Bronchial epithelial cell (primary cell): ENCODE data around the gene TXNRD2. TPM values are rescaled to one million over a fixed set of nuclear protein-coding genes. Genes with fewer than 3 reads are reported as not detected.

ENCODE experiments used
- DNase-seq: peaks from one replicate; pipeline ENCODE4 v3.0.0-alpha.2; 2010; ENCODE audit warnings: low read depth
- FAIRE-seq: peaks from 2 replicates; lab custom pipeline; 2011; peaks lifted over from hg19 to GRCh38; lab: Jason Lieb, UNC
- H3K27me3 ChIP-seq: 2 replicates; pipeline ENCODE4 v1.5.1; 2011; ENCODE audit warnings: low read length; ENCODE audit not compliant: control insufficient read depth, insufficient read depth
- H3K36me3 ChIP-seq: 2 replicates; pipeline ENCODE4 v1.5.1; 2011; ENCODE audit warnings: low read length; ENCODE audit not compliant: control insufficient read depth, insufficient read depth
- H3K4me3 ChIP-seq: 2 replicates; pipeline ENCODE4 v1.5.1; 2011; ENCODE audit warnings: mild to moderate bottlenecking, low read depth, low read length, control low read depth
- total RNA-seq: library from RNA; depleted of rRNA; stranded (reverse); fragments of >200 nt; gene quantifications from 2 replicates; pipeline ENCODE4 v1.2.1, GENCODE V29; 2014
- TF ChIP-seq, protein P1 (sequence below): IDR thresholded peaks from 2 replicates; pipeline ENCODE4 v1.5.1; 2011; ENCODE audit warnings: mild to moderate bottlenecking, moderate library complexity, low read length, control low read depth, inconsistent platforms; ENCODE audit not compliant: insufficient read depth, severe bottlenecking

The TXNRD2 gene
- total RNA-seq, 1 donor from 2014 or later: 12.9 TPM

DNA sequence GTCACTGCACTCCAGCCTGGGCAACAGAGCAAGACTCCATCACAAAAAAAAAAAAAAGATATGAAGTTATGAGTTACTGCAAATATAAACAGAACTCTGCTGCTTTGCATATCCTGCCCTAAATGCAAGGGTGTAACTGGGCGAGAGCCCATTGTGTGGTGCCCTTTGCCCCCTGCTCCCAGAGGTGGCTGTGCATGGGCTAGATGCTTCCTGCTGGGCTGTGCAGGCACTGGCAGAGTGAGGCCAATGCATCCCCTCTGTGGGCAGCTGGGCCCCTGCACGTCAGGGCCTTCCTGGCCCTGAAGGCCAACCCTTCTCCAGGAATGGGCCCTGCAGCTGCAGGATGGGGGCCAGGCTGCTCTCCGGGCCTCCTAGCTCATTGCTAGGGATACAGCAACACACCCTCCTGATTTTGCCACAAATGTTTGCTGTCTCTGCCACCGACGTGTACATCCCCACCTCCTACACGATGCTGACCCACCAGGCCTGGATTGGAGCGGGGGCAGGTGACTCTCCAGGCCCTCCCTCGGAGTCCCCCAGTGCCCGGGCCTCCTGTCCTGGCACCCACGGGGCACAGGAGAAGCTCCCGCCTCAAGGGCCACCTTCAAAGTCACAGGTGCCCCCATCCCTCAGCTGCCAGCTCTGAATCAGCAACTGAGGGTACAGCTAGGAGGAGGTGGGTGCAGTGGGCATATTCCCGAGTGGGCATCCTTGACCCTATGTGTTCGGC is 40.7 kb downstream of the TXNRD2 start:
- H3K4me3 ChIP-seq: no peak overlapping the region
- DNase-seq (no peak), FAIRE-seq (no peak)
- TF ChIP-seq, protein P1, sequence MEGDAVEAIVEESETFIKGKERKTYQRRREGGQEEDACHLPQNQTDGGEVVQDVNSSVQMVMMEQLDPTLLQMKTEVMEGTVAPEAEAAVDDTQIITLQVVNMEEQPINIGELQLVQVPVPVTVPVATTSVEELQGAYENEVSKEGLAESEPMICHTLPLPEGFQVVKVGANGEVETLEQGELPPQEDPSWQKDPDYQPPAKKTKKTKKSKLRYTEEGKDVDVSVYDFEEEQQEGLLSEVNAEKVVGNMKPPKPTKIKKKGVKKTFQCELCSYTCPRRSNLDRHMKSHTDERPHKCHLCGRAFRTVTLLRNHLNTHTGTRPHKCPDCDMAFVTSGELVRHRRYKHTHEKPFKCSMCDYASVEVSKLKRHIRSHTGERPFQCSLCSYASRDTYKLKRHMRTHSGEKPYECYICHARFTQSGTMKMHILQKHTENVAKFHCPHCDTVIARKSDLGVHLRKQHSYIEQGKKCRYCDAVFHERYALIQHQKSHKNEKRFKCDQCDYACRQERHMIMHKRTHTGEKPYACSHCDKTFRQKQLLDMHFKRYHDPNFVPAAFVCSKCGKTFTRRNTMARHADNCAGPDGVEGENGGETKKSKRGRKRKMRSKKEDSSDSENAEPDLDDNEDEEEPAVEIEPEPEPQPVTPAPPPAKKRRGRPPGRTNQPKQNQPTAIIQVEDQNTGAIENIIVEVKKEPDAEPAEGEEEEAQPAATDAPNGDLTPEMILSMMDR: no peak
- H3K36me3 ChIP-seq: peaks cover 2% of the 10 kb centered on the region
- H3K27me3 ChIP-seq: no peaks in the 10 kb centered on the region

DNA sequence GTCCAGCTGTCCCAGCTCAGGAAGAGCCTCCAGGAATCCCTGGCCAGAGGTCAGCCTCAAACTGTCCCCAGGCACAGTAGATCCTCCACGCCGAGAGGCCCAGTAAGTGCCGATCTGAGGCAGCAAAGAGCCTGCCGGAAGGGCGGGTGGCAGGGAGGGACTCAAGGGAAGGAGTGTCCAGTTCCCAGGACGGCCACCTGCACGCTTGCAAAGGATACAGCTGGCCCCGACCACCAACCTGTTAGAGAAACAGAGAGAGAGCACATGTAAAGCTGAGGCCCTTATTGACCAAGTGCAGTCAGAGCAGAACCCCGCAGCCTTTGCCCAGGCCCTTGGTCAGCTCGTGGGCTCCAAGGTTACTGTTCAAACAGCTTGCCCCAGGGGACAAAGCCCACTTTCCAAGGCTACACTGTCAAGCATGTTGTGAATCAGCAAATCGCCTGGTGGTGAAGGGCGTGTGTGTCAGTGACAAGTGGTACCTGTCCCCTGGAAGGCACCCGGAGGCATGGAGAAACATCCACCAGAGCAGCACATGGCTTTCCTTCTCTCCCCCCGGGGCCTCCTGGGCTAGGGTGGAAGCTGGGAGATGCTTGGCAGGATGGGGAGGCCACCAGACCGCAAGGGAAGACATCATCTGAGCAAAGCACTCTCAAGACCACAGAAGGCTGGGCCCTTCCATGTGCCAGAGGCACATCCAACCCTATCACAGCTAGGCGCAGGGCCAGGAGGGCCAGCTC is 42.6 kb downstream of the TXNRD2 start:
- H3K36me3 ChIP-seq: peaks cover 6% of the 10 kb centered on the region
- FAIRE-seq: no peak
- H3K4me3 ChIP-seq: no peak overlapping the region
- no peaks in the 10 kb centered on the region for H3K27me3 ChIP-seq
- TF ChIP-seq, protein P1: no peak
- no peak for DNase-seq

DNA sequence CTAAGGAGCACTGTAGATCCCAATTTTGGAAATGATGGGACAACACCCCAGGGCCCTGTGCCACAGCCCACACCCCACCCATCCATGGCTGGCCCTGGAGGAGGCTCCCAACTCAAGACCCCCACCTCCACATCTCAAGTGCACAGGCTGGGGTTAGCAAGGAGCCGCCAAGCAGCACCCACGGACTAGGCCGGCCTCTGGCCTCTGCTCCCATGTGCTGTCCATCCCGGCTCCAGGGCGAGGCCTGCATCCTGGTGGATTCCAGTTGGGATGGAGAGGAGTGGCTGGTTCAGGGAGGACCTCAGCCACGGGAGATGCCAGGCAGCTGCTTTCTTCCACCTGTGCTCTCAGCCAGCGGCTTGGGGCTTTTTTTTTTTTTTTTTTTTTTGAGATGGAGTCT is 43.5 kb downstream of the TXNRD2 start:
- Histone ChIP-seq H3K4me3 (no peak overlapping the region), H3K27me3 (no peaks in the 10 kb centered on the region), H3K36me3 (peaks cover 6% of the 10 kb centered on the region)
- TF ChIP-seq, protein P1: no peak
- no peak for FAIRE-seq
- no peak for DNase-seq

DNA sequence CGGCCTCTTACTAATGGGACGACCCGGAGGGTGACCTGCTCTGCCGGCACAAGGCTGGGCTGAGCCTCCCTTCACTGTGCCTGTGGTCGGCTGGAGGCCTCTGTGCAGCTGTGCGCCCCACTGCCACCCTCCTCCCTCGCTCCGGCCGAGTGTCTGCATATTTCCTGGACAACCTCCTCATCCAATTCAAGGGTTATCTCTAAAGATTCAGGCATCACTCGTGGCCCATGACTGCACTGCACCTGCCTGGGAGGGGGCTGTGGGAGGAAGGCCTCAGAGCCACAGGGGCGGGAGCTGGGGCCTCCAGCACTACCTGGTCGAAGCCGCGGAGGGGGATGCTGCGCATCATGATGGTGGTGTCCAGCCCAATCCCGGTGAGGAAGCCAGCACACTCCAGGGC is 43.9 kb downstream of the TXNRD2 start:
- TF ChIP-seq, protein P1: no peak
- peaks cover 6% of the 10 kb centered on the region for H3K36me3 ChIP-seq
- DNase-seq (no peak), FAIRE-seq (no peak)
- no peak overlapping the region for H3K4me3 ChIP-seq
- no peaks in the 10 kb centered on the region for H3K27me3 ChIP-seq

DNA sequence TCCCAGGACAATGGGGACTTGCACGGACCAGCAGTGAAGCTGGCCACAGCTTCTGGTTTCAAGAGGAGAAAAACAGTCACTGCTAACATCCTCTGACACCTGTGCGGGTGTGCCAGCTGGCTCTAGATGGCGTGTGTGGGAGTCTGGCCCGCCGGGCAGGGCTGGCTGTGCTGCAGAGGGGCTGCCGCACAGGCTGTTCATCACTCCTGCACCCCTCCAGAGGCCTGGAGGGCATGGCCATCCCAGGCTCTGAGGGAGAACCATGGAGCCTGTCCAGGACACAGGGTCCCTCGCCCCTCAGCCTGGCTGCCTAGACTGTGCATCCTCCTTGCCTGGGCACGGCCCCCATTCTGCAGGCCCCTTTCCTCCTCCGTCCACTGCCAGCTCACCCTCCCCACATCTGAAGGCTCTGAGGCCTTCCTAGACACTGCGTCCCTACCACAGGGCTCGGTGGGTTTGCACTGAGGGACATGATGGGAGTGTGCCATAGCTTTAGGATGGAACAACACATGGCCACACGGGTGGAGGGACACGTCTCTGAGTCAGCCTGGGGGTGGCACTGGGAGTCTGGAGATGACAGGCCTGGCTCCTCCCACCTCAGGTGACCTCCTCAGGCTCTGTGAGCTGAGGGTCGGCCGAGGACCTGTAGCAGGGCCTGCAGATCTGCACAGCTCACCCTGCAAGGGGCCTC is 44.8 kb downstream of the TXNRD2 start:
- FAIRE-seq (no peak), DNase-seq (no peak)
- Histone ChIP-seq H3K27me3 (no peaks in the 10 kb centered on the region), H3K36me3 (peaks cover 6% of the 10 kb centered on the region), H3K4me3 (no peak overlapping the region)
- TF ChIP-seq, protein P1: peak; percentile 13
